K562 (cell line): ENCODE measurements around the gene EFNA2. TPM values are rescaled to one million over a fixed set of nuclear protein-coding genes. Genes with fewer than 3 reads are reported as not detected.

ENCODE experiments used
- BRD9 ChIP-seq: fragments of 450-650 bp; IDR thresholded peaks from 2 replicates; pipeline ENCODE4 v1.6.1; 2018; ENCODE audit warnings: low read depth; ENCODE audit not compliant: partially characterized antibody
- CBX2 ChIP-seq: fragments of 200-600 bp; sonication (generic); IDR thresholded peaks from one replicate; pipeline ENCODE4 v1.6.1; 2012; ENCODE audit warnings: mild to moderate bottlenecking, low read length, inconsistent platforms; ENCODE audit not compliant: insufficient read depth, poor library complexity, severe bottlenecking
- ELF4 ChIP-seq: fragments of 450-650 bp; formaldehyde crosslinking; IDR thresholded peaks from 2 replicates; pipeline ENCODE4 v1.4.0; 2022; ENCODE audit warnings: missing genetic modification characterization
- KLF16 ChIP-seq: IDR thresholded peaks from 2 replicates; pipeline ENCODE4 v1.6.1; 2016; ENCODE audit warnings: antibody characterized with exemption
- MXI1 ChIP-seq: IDR thresholded peaks from 2 replicates; pipeline ENCODE4 v1.6.1; 2011; ENCODE audit warnings: low read depth, mild to moderate bottlenecking, improper control_type of control experiment, low read length
- NR4A1 ChIP-seq, 2 experiments: fragments of 250-450 bp in 1 of 2; fragments of 450-650 bp in 1 of 2; sonication (Bioruptor Pico) in 1 of 2; IDR thresholded peaks; 2 replicates each; pipeline versions ENCODE4 v1.4.0 to v1.6.1; 2016 to 2020; ENCODE audit warnings: mild to moderate bottlenecking in 2 of 2, missing compliant biosample characterization in 1 of 2, missing genetic modification characterization in 1 of 2, moderate library complexity in 1 of 2
- PATZ1 ChIP-seq: fragments of 250-450 bp; sonication (Bioruptor Pico); IDR thresholded peaks from 2 replicates; pipeline ENCODE4 v1.5.0; 2020; ENCODE audit warnings: mild to moderate bottlenecking, borderline replicate concordance
- POLR2AphosphoS5 ChIP-seq: IDR thresholded peaks from 2 replicates; pipeline ENCODE4 v1.6.1; 2011; ENCODE audit warnings: mild to moderate bottlenecking, low read depth, low read length, moderate library complexity; ENCODE audit not compliant: control insufficient read depth, insufficient read depth
- RBBP5 ChIP-seq: fragments of 200-600 bp; sonication (generic); IDR thresholded peaks from 2 replicates; pipeline ENCODE4 v1.6.1; 2012; ENCODE audit warnings: borderline replicate concordance, mild to moderate bottlenecking, low read length, control low read depth, inconsistent platforms; ENCODE audit not compliant: insufficient read depth, poor library complexity, severe bottlenecking
- SNIP1 ChIP-seq: fragments of 450-650 bp; IDR thresholded peaks from 2 replicates; pipeline ENCODE4 v1.7.1; 2017; ENCODE audit warnings: low read depth, mild to moderate bottlenecking
- TCF7 ChIP-seq: sonication (generic); IDR thresholded peaks from 2 replicates; pipeline ENCODE4 v1.6.1; 2016; ENCODE audit warnings: antibody characterized with exemption, borderline replicate concordance
- ZNF124 ChIP-seq: sonication (generic); formaldehyde crosslinking; IDR thresholded peaks from 2 replicates; pipeline ENCODE4 v1.8.1; 2022; ENCODE audit warnings: missing genetic modification reagents
- ZNF699 ChIP-seq: fragments of 250-450 bp; sonication (Bioruptor Pico); IDR thresholded peaks from 2 replicates; pipeline ENCODE4 v1.8.0; 2021; ENCODE audit warnings: mild to moderate bottlenecking, moderate library complexity; ENCODE audit not compliant: insufficient replicate concordance
- ZNF780A ChIP-seq: fragments of 250-450 bp; sonication (Bioruptor Pico); IDR thresholded peaks from 2 replicates; pipeline ENCODE4 v1.5.0; 2021; ENCODE audit warnings: mild to moderate bottlenecking
- ZNF79 ChIP-seq: fragments of 250-450 bp; sonication (Bioruptor Pico); IDR thresholded peaks from 2 replicates; pipeline ENCODE4 v1.4.0; 2020; ENCODE audit warnings: low read depth, mild to moderate bottlenecking, moderate library complexity
- ZSCAN29 ChIP-seq: fragments of 450-650 bp; IDR thresholded peaks from 2 replicates; pipeline ENCODE4 v1.6.1; 2017
- polyA plus RNA-seq, 8 experiments: library from polyadenylated mRNA; depleted of rRNA in 4 of 8; stranded (reverse) in 5 of 8; unstranded in 3 of 8; fragments of >200 nt; fragmentation: Nextera tagmentation in 2 of 8; fragmentation: Illumina TruSeq in 1 of 8; extraction: Ambion mirVana in 2 of 8; extraction: Trizol in 1 of 8; gene quantifications; 2 replicates each; pipeline versions ENCODE4 v1.2.1 to v1.2.3, GENCODE V29; 2011 to 2014; ENCODE audit warnings: inconsistent platforms in 1 of 8, missing spikeins in 1 of 8
- total RNA-seq, 7 experiments: library from RNA; depleted of rRNA in 6 of 7; stranded (reverse); fragments of >200 nt in 6 of 7; fragmentation: Illumina TruSeq in 2 of 7; extraction: Trizol in 2 of 7; gene quantifications; 2 replicates each; pipeline versions ENCODE4 v1.2.1 to v1.2.3, GENCODE V29; 2011 to 2021; ENCODE audit warnings: low replicate concordance in 1 of 7
- TF ChIP-seq, protein P1 (sequence below): fragments of 450-650 bp; IDR thresholded peaks from 2 replicates; pipeline ENCODE4 v1.6.1; 2017; ENCODE audit warnings: antibody characterized with exemption, mild to moderate bottlenecking
- TF ChIP-seq, protein P2 (sequence below): sonication (generic); formaldehyde crosslinking; IDR thresholded peaks from 2 replicates; pipeline ENCODE4 v1.8.1; 2023; ENCODE audit warnings: mild to moderate bottlenecking, missing genetic modification reagents, moderate library complexity

The EFNA2 gene
- total and polyA plus RNA-seq, 9 of the 15 experiments (the other 6 are each of a cell fraction or from before 2014, with no cell fraction given): 0.11 to 0.44 (median 0.15) TPM; not detected in 6

DNA sequence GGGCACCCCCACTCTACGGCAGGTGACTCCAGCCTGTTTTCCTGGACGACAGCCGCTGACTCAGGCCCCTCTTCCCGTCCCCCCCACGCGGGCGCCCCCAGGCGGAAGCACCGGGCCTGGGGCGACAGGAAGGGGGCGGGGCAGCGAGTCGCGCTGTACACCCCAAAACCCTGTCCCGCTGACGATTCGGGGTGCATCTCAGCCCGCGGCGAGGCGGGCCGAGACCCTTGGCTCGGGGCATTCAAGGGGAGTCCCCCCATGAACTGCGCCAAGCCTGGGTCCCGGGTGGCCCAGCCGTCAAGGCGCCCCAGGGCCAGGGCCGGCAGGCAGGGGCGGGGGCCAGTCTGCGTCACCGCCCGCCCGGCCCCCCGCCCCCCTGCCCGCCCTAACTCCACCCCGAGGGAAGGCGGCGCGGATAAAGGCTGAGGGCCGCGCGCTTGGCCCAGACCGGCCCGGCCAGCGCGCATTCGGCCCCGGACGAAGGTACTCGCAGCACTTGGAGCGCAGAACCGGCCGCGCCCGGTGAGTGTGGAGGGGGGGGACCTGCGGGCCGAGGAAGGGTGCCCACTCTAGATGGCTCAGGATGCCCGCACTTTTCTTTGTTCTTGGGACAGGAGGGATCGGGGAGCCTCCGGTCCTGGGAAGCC is 37.4 kb upstream of the EFNA2 start, which contains the start of gene MIDN (continued):
- TF ChIP-seq, protein P1, sequence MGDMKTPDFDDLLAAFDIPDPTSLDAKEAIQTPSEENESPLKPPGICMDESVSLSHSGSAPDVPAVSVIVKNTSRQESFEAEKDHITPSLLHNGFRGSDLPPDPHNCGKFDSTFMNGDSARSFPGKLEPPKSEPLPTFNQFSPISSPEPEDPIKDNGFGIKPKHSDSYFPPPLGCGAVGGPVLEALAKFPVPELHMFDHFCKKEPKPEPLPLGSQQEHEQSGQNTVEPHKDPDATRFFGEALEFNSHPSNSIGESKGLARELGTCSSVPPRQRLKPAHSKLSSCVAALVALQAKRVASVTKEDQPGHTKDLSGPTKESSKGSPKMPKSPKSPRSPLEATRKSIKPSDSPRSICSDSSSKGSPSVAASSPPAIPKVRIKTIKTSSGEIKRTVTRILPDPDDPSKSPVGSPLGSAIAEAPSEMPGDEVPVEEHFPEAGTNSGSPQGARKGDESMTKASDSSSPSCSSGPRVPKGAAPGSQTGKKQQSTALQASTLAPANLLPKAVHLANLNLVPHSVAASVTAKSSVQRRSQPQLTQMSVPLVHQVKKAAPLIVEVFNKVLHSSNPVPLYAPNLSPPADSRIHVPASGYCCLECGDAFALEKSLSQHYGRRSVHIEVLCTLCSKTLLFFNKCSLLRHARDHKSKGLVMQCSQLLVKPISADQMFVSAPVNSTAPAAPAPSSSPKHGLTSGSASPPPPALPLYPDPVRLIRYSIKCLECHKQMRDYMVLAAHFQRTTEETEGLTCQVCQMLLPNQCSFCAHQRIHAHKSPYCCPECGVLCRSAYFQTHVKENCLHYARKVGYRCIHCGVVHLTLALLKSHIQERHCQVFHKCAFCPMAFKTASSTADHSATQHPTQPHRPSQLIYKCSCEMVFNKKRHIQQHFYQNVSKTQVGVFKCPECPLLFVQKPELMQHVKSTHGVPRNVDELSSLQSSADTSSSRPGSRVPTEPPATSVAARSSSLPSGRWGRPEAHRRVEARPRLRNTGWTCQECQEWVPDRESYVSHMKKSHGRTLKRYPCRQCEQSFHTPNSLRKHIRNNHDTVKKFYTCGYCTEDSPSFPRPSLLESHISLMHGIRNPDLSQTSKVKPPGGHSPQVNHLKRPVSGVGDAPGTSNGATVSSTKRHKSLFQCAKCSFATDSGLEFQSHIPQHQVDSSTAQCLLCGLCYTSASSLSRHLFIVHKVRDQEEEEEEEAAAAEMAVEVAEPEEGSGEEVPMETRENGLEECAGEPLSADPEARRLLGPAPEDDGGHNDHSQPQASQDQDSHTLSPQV: peak; percentile 67
- TF ChIP-seq CBX2 (no peak), TCF7 (no peak), KLF16 (0 out of 2 replicates have a peak, but pooled peaks have one; percentile 19), ELF4 (CRISPR knock-in tag) (0 out of 2 replicates have a peak, but pooled peaks have one; percentile 48), BRD9 (peak; percentile 16), ZNF124 (CRISPR knock-in tag) (no peak), ZSCAN29 (no peak), ZNF699 (CRISPR knock-in tag) (no peak), MXI1 (no peak; the same call in 1 of the 2 replicates), PATZ1 (CRISPR knock-in tag) (no peak), ZNF780A (CRISPR knock-in tag) (peak; percentile 73; the same call in 1 of the 2 replicates), RBBP5 (peak; percentile 81), NR4A1 (CRISPR knock-in tag; IDR thresholded peaks at IDR 0.05) (no peak), NR4A1 (tag; IDR thresholded peaks at IDR 0.05) (no peak), SNIP1 (no peak), ZNF79 (CRISPR knock-in tag) (no peak), POLR2AphosphoS5 (peak; percentile 95)
- TF ChIP-seq, protein P2, sequence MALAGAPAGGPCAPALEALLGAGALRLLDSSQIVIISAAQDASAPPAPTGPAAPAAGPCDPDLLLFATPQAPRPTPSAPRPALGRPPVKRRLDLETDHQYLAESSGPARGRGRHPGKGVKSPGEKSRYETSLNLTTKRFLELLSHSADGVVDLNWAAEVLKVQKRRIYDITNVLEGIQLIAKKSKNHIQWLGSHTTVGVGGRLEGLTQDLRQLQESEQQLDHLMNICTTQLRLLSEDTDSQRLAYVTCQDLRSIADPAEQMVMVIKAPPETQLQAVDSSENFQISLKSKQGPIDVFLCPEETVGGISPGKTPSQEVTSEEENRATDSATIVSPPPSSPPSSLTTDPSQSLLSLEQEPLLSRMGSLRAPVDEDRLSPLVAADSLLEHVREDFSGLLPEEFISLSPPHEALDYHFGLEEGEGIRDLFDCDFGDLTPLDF (CRISPR knock-in tag): peak; percentile 61; the same call in 1 of the 2 replicates
